OCI-LY7 (cell line): ENCODE results near the gene MOCS1. TPM values are rescaled to one million over a fixed set of nuclear protein-coding genes. Genes with fewer than 3 reads are reported as not detected.

ENCODE experiments used
- BruUV-seq: library from RNA; stranded (reverse); fragments of 400-500 nt; replicated peaks from 2 replicates; lab custom pipeline; 2021; lab: Mats Ljungman, UMichigan
- CTCF ChIA-PET: fragments of 300-600 bp; sonication (Branson Sonifier 250); formaldehyde crosslinking; loops from one replicate; lab custom pipeline; 2022; ENCODE audit warnings: antibody characterized with exemption; ENCODE audit not compliant: unreplicated experiment; lab: Charles Lee
- POLR2A ChIA-PET: fragments of 300-600 bp; sonication (Branson Sonifier 250); formaldehyde crosslinking; loops from one replicate; lab custom pipeline; 2022; ENCODE audit warnings: antibody characterized with exemption; lab: Charles Lee
- DNase-seq: peaks from one replicate; pipeline ENCODE4 v3.0.0-alpha.2; 2015; ENCODE audit warnings: low spot score
- H2AFZ ChIP-seq: fragments of 200-600 bp; sonication (generic), shearing (Covaris generic); 2 replicates; pipeline ENCODE4 v1.6.1; 2014; ENCODE audit warnings: mild to moderate bottlenecking, antibody characterized with exemption, low read length, moderate library complexity
- H3K27ac ChIP-seq: fragments of 200-600 bp; sonication (generic); 2 replicates; pipeline ENCODE4 v1.5.1; 2014; ENCODE audit warnings: mixed run types, low read depth, mild to moderate bottlenecking, moderate library complexity, low read length, inconsistent platforms; ENCODE audit not compliant: poor library complexity, severe bottlenecking
- H3K36me3 ChIP-seq: fragments of 200-600 bp; sonication (generic); 2 replicates; pipeline ENCODE4 v1.6.1; 2014; ENCODE audit warnings: mild to moderate bottlenecking, antibody characterized with exemption, low read length, moderate library complexity, mixed read lengths; ENCODE audit not compliant: insufficient read depth
- H3K4me1 ChIP-seq: fragments of 200-600 bp; sonication (generic); 2 replicates; pipeline ENCODE4 v1.5.1; 2014; ENCODE audit warnings: mild to moderate bottlenecking, low read length; ENCODE audit not compliant: insufficient read depth, poor library complexity, severe bottlenecking
- H3K4me2 ChIP-seq: fragments of 200-600 bp; sonication (generic); 2 replicates; pipeline ENCODE4 v1.6.1; 2014; ENCODE audit warnings: mild to moderate bottlenecking, low read length
- H3K4me3 ChIP-seq: fragments of 200-600 bp; sonication (generic); 2 replicates; pipeline ENCODE4 v1.5.1; 2014; ENCODE audit warnings: mild to moderate bottlenecking, low read depth, low read length; ENCODE audit not compliant: poor library complexity, severe bottlenecking
- H3K79me2 ChIP-seq: fragments of 200-600 bp; sonication (generic); 2 replicates; pipeline ENCODE4 v1.6.1; 2016; ENCODE audit warnings: low read depth, mild to moderate bottlenecking, low read length, moderate library complexity, mixed read lengths; ENCODE audit not compliant: insufficient read depth
- H3K9me2 ChIP-seq: fragments of 200-600 bp; sonication (generic); 2 replicates; pipeline ENCODE4 v1.6.1; 2016; ENCODE audit warnings: mild to moderate bottlenecking, low read length, mixed read lengths; ENCODE audit not compliant: insufficient read depth
- H3K9me3 ChIP-seq: fragments of 200-600 bp; sonication (generic); 2 replicates; pipeline ENCODE4 v1.6.1; 2014; ENCODE audit warnings: mild to moderate bottlenecking, mixed run types, low read length, mixed read lengths
- H4K20me1 ChIP-seq: fragments of 200-600 bp; sonication (generic); 2 replicates; pipeline ENCODE4 v1.6.1; 2014; ENCODE audit warnings: mild to moderate bottlenecking, antibody characterized with exemption, low read length, moderate library complexity, mixed read lengths; ENCODE audit not compliant: insufficient read depth
- EZH2phosphoT487 ChIP-seq: fragments of 200-600 bp; sonication (generic); IDR thresholded peaks from 2 replicates; pipeline ENCODE4 v1.6.1; 2018; ENCODE audit warnings: low read depth, borderline replicate concordance, mild to moderate bottlenecking, mixed run types, antibody characterized with exemption, low read length, moderate library complexity, mixed read lengths
- intact Hi-C: fragments of 100-400 bp; cut with micrococcal nuclease; formaldehyde crosslinking; loops from one replicate; pipeline ENCODE4 v1.10.0; 2022; ENCODE audit not compliant: unreplicated experiment
- total RNA-seq, 2 experiments: library from RNA; depleted of rRNA in 1 of 2; stranded (reverse); fragments of >200 nt in 1 of 2; shearing (Covaris generic) in 1 of 2; gene quantifications; 2 replicates each; pipeline ENCODE4 v1.2.3, GENCODE V29; 2014 to 2022
- TF ChIP-seq, protein P1 (sequence below): fragments of 200-600 bp; sonication (generic); conservative IDR thresholded peaks from 2 replicates; pipeline ENCODE4 v1.5.1; 2014; ENCODE audit warnings: mild to moderate bottlenecking, antibody characterized with exemption, low read length, moderate library complexity, mixed read lengths

The MOCS1 gene
- total RNA-seq, 2 experiments from 2014 or later: not detected

DNA sequence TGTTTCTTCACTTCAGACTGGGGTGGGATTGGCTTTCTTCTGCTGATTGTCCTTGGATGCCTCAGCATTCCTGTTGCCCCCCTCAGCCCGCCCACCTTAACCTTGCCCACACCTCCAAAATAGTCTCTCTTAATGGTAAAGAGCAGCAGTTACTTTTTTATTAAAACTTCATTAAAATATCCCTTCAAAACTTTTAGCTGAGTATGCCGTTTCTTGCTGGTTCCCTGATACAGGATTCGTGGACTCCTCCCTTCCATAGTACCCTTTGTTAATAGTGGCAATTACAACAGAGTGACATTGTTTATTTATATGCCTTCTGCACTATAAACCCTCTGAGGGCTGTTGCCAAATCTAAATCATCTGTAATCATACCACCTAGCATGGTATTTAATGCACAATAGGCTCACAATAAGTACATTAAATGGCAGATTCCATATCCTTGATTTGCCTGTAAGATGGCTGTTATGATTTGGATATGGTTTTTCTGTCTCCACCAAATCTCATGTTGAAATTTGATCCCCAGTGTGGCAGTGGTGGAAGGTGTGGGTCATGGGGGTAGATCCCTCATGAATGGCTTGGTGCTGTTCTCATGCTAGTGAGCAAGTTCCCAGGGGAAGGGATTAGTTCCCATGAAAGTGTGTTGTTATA, 3.5 kb upstream of the MOCS1 start:
- no peak for DNase-seq
- Histone ChIP-seq H3K36me3 (no peaks in the 10 kb centered on the region), H3K79me2 (no peaks in the 10 kb centered on the region), H3K4me1 (no peaks in the 10 kb centered on the region), H2AFZ (no peak overlapping the region), H3K4me2 (no peak overlapping the region), H3K9me2 (no peaks in the 10 kb centered on the region), H3K9me3 (no peaks in the 10 kb centered on the region), H3K27ac (no peak overlapping the region), H3K4me3 (no peak overlapping the region), H4K20me1 (no peaks in the 10 kb centered on the region)
- CTCF ChIA-PET: no interaction called here
- no TSS peak for BruUV-seq
- intact Hi-C loops: no loop called here
- POLR2A ChIA-PET: no interaction called here
- no peak for TF ChIP-seq EZH2phosphoT487
- TF ChIP-seq, protein P1, sequence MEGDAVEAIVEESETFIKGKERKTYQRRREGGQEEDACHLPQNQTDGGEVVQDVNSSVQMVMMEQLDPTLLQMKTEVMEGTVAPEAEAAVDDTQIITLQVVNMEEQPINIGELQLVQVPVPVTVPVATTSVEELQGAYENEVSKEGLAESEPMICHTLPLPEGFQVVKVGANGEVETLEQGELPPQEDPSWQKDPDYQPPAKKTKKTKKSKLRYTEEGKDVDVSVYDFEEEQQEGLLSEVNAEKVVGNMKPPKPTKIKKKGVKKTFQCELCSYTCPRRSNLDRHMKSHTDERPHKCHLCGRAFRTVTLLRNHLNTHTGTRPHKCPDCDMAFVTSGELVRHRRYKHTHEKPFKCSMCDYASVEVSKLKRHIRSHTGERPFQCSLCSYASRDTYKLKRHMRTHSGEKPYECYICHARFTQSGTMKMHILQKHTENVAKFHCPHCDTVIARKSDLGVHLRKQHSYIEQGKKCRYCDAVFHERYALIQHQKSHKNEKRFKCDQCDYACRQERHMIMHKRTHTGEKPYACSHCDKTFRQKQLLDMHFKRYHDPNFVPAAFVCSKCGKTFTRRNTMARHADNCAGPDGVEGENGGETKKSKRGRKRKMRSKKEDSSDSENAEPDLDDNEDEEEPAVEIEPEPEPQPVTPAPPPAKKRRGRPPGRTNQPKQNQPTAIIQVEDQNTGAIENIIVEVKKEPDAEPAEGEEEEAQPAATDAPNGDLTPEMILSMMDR: no peak

GRCh38 chr6:39936857-39937256, 2.6 kb upstream of the MOCS1 start:
- no peak for DNase-seq
- no peak overlapping the region for H2AFZ ChIP-seq
- H3K4me3 ChIP-seq: no peak overlapping the region
- H3K36me3 ChIP-seq: no peaks in the 10 kb centered on the region
- no peaks in the 10 kb centered on the region for H4K20me1 ChIP-seq
- POLR2A ChIA-PET: no interaction called here
- H3K9me2 ChIP-seq: no peaks in the 10 kb centered on the region
- TF ChIP-seq, protein P1: no peak
- no peak for TF ChIP-seq EZH2phosphoT487
- no peaks in the 10 kb centered on the region for H3K9me3 ChIP-seq
- no peaks in the 10 kb centered on the region for H3K79me2 ChIP-seq
- CTCF ChIA-PET: no interaction called here
- no TSS peak for BruUV-seq
- H3K4me1 ChIP-seq: no peaks in the 10 kb centered on the region
- no peak overlapping the region for H3K27ac ChIP-seq
- H3K4me2 ChIP-seq: no peak overlapping the region
- intact Hi-C loops: no loop called here

GRCh38 chr6:39935241-39935640, 979 bp upstream of the MOCS1 start:
- Histone ChIP-seq H4K20me1 (no peaks in the 10 kb centered on the region), H3K36me3 (no peaks in the 10 kb centered on the region), H3K4me3 (no peak overlapping the region), H3K79me2 (no peaks in the 10 kb centered on the region), H3K4me1 (no peaks in the 10 kb centered on the region), H3K27ac (no peak overlapping the region), H3K9me2 (no peaks in the 10 kb centered on the region), H3K9me3 (no peaks in the 10 kb centered on the region), H3K4me2 (no peak overlapping the region), H2AFZ (no peak overlapping the region)
- no TSS peak for BruUV-seq
- no peak for TF ChIP-seq EZH2phosphoT487
- no peak for DNase-seq
- intact Hi-C loops: no loop called here
- POLR2A ChIA-PET: no interaction called here
- CTCF ChIA-PET: no interaction called here
